Measurements from ENCODE around the gene ARRB2. TPM values are rescaled to one million over a fixed set of nuclear protein-coding genes. Genes with fewer than 3 reads are reported as not detected.
A peak's percentile ranks its signal among the peaks of the same experiment; 100 is the strongest.

ARRB2 gene
- total and polyA plus RNA-seq, 2 donors (not counting 3 experiments of a cell fraction or from before 2014, with no cell fraction given): 18.6 to 21.3 TPM

DNA sequence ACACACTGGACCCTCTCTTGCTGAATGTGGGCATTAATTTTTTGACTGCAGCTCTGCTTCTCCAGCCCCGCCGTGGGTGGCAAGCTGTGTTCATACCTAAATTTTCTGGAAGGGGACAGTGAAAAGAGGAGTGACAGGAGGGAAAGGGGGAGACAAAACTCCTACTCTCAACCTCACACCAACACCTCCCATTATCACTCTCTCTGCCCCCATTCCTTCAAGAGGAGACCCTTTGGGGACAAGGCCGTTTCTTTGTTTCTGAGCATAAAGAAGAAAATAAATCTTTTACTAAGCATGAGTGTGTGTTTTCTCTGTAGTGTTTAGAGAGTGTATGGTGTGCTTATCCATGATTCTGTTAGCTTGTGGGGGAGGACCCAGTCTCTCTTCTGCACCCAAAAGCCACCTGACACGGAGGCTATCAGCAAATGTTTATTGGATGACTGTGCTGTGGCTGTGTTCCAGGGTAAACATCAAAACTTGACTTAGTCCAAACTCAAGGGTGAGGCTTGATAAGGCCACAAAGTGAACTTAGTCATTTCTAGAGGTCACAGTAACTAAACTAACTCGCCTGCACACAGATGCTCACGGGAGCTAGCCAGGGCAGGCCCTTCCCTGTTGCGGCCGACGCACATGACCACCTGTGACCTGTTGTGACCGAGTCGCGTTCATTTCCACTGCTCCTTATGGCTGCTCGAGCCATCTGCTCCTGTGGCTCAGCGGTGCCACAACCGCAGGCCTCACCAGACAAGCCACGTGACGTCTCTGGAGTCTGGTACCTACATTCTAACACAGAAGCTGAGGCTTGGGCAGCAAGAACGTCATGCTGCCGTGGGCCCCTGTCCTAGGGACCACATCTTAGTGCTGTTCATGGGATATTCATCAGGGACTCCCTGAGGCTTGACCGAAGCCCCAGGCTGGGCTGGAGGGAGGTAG lies 11.0 kb downstream of the ARRB2 start:
- peak; percentile 83 for FAIRE-seq
- Histone ChIP-seq H3K27ac (ENCODE audit: insufficient read depth, low read depth, low read length) (no peak overlapping the region), H3K4me3 (replicated peaks in 1 of 3; ENCODE audit: insufficient read depth in 1 of 3, low read depth in 1 of 3, low read length in 3 of 3) (no peak overlapping the region), H4K20me1 (replicated peaks; ENCODE audit: control insufficient read depth, extremely low read depth, insufficient read depth, low read length) (no peaks in the 10 kb centered on the region), H3K79me2 (ENCODE audit: control insufficient read depth, insufficient read depth, low read length) (no peaks in the 10 kb centered on the region), H3K9me3 (replicated peaks; ENCODE audit: control insufficient read depth, insufficient read depth, low read length) (no peaks in the 10 kb centered on the region), H3K9me1 (replicated peaks; ENCODE audit: control insufficient read depth, extremely low read depth, insufficient read depth, low read length) (no peaks in the 10 kb centered on the region), H2AFZ (ENCODE audit: low read depth, low read length) (no peak overlapping the region), H3K36me3 (ENCODE audit: control insufficient read depth in 2 of 2, extremely low read depth in 1 of 2, insufficient read depth in 2 of 2, low read length in 2 of 2) (peaks cover 0 to 4% of the 10 kb centered on the region in 2 experiments), H3K9ac (replicated peaks; ENCODE audit: extremely low read depth, insufficient read depth, low read length) (no peak overlapping the region), H3K27me3 (ENCODE audit: control insufficient read depth in 2 of 2, insufficient read depth in 2 of 2, low read length in 2 of 2) (peaks cover 0 to 1% of the 10 kb centered on the region in 2 experiments), H3K4me1 (ENCODE audit: control insufficient read depth, extremely low read depth, insufficient read depth, low read length) (peaks cover 11% of the 10 kb centered on the region), H3K4me2 (ENCODE audit: insufficient read depth, low read length) (no peak overlapping the region)
- TF ChIP-seq FOS (IDR thresholded peaks at IDR 0.05; ENCODE audit: borderline replicate concordance, insufficient read depth, low read length): peak; percentile 75
- TF ChIP-seq GATA2 (IDR thresholded peaks at IDR 0.05; ENCODE audit: insufficient read depth, insufficient read length, low read depth, low read length): peak; percentile 84
- no peak for TF ChIP-seq EZH2 (IDR thresholded peaks at IDR 0.05; ENCODE audit: borderline replicate concordance, low read depth, low read length, severe bottlenecking)
- TF ChIP-seq, protein P1, sequence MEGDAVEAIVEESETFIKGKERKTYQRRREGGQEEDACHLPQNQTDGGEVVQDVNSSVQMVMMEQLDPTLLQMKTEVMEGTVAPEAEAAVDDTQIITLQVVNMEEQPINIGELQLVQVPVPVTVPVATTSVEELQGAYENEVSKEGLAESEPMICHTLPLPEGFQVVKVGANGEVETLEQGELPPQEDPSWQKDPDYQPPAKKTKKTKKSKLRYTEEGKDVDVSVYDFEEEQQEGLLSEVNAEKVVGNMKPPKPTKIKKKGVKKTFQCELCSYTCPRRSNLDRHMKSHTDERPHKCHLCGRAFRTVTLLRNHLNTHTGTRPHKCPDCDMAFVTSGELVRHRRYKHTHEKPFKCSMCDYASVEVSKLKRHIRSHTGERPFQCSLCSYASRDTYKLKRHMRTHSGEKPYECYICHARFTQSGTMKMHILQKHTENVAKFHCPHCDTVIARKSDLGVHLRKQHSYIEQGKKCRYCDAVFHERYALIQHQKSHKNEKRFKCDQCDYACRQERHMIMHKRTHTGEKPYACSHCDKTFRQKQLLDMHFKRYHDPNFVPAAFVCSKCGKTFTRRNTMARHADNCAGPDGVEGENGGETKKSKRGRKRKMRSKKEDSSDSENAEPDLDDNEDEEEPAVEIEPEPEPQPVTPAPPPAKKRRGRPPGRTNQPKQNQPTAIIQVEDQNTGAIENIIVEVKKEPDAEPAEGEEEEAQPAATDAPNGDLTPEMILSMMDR (IDR thresholded peaks at IDR 0.05; ENCODE audit: extremely low read depth in 1 of 2, insufficient read depth in 1 of 2, low read depth in 1 of 2, low read length in 2 of 2): no peak
- TF ChIP-seq POLR2A (IDR thresholded peaks at IDR 0.05; ENCODE audit: low read depth, low read length): peak; percentile 25
- TF ChIP-seq POLR2AphosphoS5 (IDR thresholded peaks at IDR 0.05; ENCODE audit: insufficient read depth, low read depth, low read length): peak; percentile 86
- peak; percentile 55 for DNase-seq (ENCODE audit: low read depth, low spot score)
- ChIA-PET CTCF (interaction anchor here (0.7 to 0.8 kb wide), 2 partner anchors 10 to 11 kb away, joined by 3 read pairs; partner anchors contain the start of genes ARRB2 and MED11), POLR2A (interaction anchor here (0.6 kb wide), 1 partner anchor 137 kb away, joined by 3 read pairs; no protein-coding TSS in a partner anchor)
- intact Hi-C loops (cut with micrococcal nuclease) (no loop called here), dilution Hi-C loops (cut with MboI; ENCODE audit: extremely low pct_ligation_motif_present, low sequenced_read_pairs) (no loop called here)
- no TSS peak for BruUV-seq (replicated peaks)

Data from endothelial cell of umbilical vein (primary cell).